DMS 273 treated with DMSO at 0.1 percent for 48 hours (cell line): ENCODE measurements around the gene CACNA2D1.
"Not testable (repeated sequence)": the region's sequence is repeated elsewhere in the genome, so short reads cannot be mapped to it uniquely, and the experiment has no call there.

Source experiments
- DNase-seq: peaks from one replicate; lab custom pipeline; 2025; lab: John Stamatoyannopoulos, UW

The CACNA2D1 gene

DNA sequence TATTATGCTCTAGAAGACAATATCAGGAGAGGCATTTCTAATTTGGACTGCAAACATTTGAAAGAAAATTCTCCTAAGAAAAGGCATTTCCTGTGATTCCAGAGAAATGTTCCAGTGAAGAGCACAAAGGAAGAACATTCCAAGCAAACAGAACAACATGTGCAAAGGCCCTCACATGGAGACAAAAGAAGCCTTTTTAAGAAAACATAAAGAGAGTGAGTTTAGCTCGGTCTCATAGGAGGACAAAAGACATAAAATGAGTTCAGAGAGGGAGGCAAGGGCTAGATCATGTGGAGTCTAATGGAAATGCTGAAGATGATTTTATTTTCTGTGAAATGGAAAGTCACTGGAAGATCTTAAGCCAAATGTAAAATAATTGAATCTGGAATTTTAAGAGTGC is 404.0 kb downstream of the CACNA2D1 start:
- no peak for DNase-seq

DNA sequence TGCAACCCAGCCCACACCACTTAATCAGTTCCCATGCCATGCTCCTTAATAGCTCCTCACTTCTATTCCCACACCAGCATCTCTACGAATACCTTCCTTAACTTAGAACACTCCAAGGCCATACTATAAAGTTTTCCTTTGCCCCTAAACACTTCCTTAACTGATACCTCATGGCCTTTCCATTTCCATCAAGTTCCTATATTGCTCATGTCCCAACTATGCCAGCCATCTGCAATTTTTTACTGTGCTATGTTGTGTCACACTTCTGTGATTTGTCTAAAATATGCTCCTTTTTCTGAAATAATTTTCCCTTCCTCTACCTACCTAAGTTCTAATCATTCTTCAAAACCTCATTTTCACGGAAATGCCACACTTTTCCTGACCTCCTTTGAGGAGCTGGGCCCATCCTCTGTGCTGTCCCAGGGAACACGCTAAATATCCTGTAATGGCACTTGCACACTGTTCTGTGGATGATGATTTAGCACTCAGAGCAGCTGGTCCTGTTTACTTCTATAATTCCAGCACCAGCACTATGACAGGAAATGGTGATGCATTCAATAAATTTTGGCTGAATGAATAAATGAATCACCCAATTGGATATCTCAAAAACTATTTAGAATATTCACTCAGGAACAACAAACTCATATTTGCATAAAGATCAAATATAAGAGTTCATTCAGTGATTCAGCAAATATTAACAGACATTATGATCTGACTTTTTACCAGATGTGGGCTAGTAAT is 407.3 kb downstream of the CACNA2D1 start:
- DNase-seq, result no peak

- DNase-seq, result no peak
Measured at GRCh38 chr7:82035456-82035855, 408.1 kb downstream of the CACNA2D1 start.

GRCh38 chr7:82032901-82033300 is 410.7 kb downstream of the CACNA2D1 start:
- DNase-seq, result no peak

GRCh38 chr7:82029236-82029913 is 414.2 kb downstream of the CACNA2D1 start:
- no peak for DNase-seq

DNA sequence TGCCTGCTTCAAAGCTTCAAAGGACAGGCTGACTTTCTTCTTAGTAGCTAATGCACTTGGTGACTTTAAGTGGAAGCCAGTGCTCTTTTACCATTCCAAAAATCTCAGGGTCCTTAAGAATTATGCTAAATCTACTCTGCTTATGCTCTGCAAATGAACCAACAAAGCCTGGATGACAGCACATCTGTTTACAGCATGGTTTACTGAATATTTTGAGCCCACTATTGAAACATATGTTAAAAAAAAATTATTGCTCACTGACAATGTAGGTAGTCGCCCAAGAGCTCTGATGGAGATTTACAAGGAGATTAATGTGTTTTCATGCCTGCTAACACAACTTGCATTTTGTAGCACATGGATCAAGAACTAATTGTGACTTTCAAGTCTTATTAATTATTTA is 415.5 kb downstream of the CACNA2D1 start:
- DNase-seq, result no peak

- DNase-seq, result no peak
Measured at GRCh38 chr7:82021713-82022112, 421.9 kb downstream of the CACNA2D1 start.

- no peak for DNase-seq
Measured at GRCh38 chr7:82021036-82021435, 422.5 kb downstream of the CACNA2D1 start.

- no peak for DNase-seq
Measured at GRCh38 chr7:82019551-82020475, 423.8 kb downstream of the CACNA2D1 start.

DNA sequence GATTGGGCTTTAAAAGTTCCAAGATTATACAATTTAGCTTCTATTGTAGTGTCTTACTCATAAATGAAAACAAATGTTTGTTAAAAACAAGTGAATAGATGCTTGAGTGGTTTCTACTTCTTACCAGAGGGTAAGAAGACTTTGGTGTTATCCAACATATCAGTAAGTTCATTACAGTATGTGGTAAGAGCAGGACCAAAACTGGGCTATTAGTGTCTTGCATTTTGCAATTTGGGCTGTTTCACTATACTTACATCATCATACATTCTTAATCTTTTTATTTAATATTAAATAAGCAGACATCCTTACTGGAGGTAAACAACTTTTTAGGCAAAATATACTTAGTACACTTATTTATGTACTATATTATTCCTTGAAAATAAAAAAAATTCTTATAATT is 425.4 kb downstream of the CACNA2D1 start:
- DNase-seq, result no peak

DNA sequence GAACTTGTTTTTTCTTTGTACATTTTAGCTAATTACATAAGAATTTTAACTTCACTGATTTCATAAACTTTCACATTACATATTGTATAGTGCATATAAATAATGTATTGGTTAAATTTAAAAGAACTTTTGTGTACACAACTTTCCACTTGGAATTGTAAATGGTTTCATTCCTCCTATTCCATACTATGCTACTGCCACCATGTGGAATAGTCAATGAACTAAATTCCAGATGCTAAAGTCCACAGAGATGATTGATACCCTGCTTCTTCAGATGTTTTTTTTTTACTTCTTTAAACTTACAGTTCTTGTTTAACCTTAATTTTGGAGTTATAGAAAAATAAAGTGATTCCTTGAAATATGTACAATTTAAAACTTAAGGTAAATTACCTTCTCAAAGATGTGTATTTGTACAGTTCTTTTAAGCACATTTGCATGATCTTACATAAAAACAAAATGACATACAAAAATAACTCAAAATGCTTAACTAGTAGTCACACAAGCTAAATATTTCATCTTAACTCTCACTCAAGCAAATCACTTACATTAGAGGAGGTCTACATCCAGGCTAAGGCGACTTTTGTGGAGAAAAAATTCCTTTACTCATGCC is 426.1 kb downstream of the CACNA2D1 start:
- DNase-seq, result peak; percentile 31

- no peak for DNase-seq
Measured at GRCh38 chr7:82015751-82016150, 427.8 kb downstream of the CACNA2D1 start.

DNA sequence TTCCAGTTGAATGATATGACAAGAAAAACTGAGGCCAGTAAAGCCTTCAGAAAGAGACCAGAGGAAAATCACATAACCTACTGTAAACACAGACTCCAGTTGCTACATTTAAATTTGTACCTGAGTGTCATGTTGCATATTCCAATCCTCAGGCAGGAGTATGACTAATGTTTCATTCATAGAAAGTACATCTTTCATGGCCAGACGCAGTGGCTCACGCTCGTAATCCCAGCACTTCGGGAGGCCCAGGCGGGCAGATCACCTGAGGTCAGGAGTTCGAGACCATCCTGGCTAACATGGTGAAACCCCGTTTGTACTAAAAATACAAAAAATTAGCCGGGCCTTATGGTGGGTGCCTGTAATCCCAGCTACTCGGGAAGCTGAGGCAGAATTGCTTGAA is 429.0 kb downstream of the CACNA2D1 start:
- not testable (repeated sequence) for DNase-seq

DNA sequence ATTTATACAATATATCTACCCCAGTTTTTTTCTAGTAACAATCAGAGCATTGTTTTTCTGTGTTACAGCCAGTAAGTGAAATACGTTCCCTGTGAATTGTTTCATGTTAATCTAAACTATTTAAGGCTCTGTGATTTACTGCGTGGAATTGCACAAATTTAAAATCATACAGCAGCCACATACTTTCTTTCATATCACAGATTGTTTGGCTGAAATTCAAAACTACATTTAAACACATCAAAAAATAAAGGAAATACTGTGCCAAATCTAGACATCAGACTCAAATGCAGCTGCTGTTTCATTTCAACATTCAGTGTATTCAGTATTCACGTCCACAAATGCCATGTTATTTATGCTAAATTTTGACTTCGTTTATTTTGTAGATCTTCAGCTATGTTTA is 431.1 kb downstream of the CACNA2D1 start:
- no peak for DNase-seq

GRCh38 chr7:82010416-82010815 is 433.2 kb downstream of the CACNA2D1 start:
- DNase-seq, result no peak

- no peak for DNase-seq
Measured at GRCh38 chr7:82007315-82007714, 436.3 kb downstream of the CACNA2D1 start.

DNA sequence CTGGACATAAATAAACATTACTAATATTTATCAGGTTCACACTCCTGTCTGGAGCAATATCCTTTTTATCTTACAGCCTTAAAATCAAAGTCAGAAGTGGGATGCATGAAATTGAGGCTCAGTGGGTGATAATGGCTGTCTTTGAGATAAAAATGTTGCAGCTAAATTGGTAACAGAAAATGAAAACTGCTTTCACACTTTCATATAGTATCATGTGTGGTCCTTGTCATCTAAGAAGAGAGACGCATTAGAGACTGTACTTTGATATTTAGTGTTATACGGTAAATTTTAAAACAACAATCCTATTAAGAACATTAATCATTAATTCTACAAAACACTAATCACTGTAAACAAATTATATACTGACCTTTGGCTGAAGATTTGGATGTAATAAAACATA is 438.5 kb downstream of the CACNA2D1 start:
- DNase-seq, result no peak

DNA sequence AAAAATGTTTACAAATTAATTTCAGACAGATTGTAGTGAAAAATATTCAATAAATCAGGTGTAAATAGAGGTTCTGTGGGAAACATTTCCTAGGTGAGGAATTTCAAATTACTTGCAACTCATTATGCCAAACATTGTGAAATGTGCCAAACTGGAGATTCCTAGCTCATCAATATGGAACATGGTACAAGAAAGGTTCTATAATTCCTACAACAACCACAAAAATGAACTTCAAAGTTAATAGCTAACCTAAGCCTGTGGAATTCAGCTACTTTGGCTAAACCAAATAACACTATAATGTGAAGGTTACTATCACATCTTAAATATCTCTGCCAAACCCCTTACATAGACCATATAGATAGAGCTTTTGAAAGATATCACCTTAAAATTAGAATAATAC is 450.4 kb downstream of the CACNA2D1 start:
- no peak for DNase-seq

- DNase-seq, result no peak
Measured at GRCh38 chr7:81990395-81990794, 453.2 kb downstream of the CACNA2D1 start.

- no peak for DNase-seq
Measured at GRCh38 chr7:81986723-81987470, 456.7 kb downstream of the CACNA2D1 start.

DNA sequence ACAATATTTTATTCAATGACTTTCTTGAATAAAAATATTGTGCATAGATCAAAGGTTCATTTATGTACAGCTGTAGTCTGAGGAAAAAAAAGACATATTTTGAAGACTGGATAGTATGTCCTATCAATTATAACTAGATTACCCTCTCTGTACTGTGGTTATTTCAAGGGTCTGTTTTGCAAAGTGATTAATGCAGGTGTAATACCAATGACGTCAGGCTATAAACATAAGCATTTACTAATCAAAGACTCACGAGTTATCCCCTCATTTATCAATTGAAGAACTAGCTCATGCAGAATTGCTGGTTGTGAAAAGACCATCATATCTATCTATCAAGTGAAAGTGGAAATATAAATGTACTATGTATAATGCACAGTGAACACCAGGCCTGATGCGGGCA is 460.2 kb downstream of the CACNA2D1 start:
- DNase-seq, result no peak
